Measurements from ENCODE around the gene EGLN2.
A peak's percentile ranks its signal among the peaks of the same experiment; 100 is the strongest.

EGLN2 gene

DNA sequence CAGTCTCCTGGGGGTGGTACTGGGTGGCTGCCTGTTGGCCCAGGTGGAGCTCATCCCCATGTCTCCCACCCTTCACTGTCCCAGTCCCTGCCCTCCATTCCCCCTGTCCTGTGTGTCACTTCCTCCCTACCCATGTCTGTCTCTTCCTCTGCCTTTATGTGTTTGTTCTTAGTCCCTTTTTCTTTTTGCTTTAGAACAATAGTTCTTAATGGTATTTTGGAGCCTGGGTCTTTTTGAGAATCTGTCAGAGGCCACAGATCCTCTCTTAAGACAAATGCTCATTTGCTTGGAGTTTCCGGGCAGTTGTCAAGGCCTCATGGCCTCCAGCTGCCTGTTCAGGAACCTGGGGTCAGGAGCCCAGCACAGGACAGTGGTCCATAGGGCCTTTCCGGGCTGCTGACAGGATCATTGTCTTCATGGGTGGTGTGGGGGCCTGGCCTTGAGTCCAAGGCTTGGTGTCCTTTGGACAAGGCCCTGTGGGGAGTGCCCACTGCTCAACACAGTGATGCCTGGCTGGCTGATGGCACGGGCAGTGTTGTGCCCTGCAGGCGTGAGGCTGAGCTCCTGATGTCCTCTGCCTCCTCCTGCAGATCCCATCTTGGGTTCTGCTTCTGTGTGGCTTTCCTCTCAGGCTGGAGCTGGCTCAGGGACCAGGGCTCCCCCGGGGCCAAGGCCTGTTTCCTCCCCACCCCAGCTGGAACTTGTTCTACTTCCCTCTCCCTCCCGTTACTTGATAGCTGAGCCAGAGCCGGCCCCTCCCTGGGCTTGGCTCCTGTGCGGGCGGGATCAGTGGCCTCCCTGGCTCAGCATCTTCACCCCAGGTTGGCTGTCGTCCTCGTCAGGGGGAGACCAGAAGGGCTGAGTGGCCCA is 3.5 kb downstream of the EGLN2 start (continued):
- TF ChIP-seq PRDM10 (tag by site-specific recombination; IDR thresholded peaks at IDR 0.05) (peak; percentile 95), ZSCAN30 (tag by site-specific recombination; IDR thresholded peaks at IDR 0.05) (no peak), ZNF488 (tag by site-specific recombination; IDR thresholded peaks at IDR 0.05) (no peak), PATZ1 (tag by site-specific recombination; IDR thresholded peaks at IDR 0.05) (peak; percentile 43), ZNF48 (tag by site-specific recombination; IDR thresholded peaks at IDR 0.05) (no peak), GLIS2 (tag by site-specific recombination; IDR thresholded peaks at IDR 0.05) (peak; percentile 60), ZNF600 (tag by site-specific recombination; IDR thresholded peaks at IDR 0.05) (peak; percentile 94), ZNF10 (tag by site-specific recombination; IDR thresholded peaks at IDR 0.05) (no peak), KLF17 (tag by site-specific recombination; IDR thresholded peaks at IDR 0.05) (peak; percentile 81), ZNF211 (tag by site-specific recombination; IDR thresholded peaks at IDR 0.05; ENCODE audit: low read depth) (no peak)

- POLR2A ChIA-PET = interaction anchor here (0.7 to 8.6 kb wide), 3 partner anchors 25 to 53 kb away, joined by 3 to 86 read pairs (median 56); partner anchors contain the start of genes ACTMAP, RAB4B and SNRPA
- Histone ChIP-seq H3K4me3 (ENCODE audit: low read depth, low read length) (no peak overlapping the region), H3K27ac (ENCODE audit: extremely low read depth, low read depth, low read length) (peak overlapping the region; percentile 67), H3K36me3 (ENCODE audit: control insufficient read depth in 2 of 2, insufficient read depth in 1 of 2, low read length in 2 of 2) (peaks cover 49 to 66% of the 10 kb centered on the region in 2 experiments), H3K4me1 (ENCODE audit: control insufficient read depth, insufficient read depth, low read length) (peaks cover 77% of the 10 kb centered on the region), H3K9me3 (ENCODE audit: control insufficient read depth, insufficient read depth, low read depth, low read length) (no peaks in the 10 kb centered on the region)
- CTCF ChIA-PET = interaction anchor here (0.7 to 5.6 kb wide), 2 partner anchors 141 to 147 kb away, joined by 3 to 74 read pairs; no protein-coding TSS in a partner anchor
- peak; percentile 25; the same call in 1 of the 2 replicates for TF ChIP-seq PRDM1 (tag by site-specific recombination; IDR thresholded peaks at IDR 0.05)
- 0 out of 2 replicates have a peak, but pooled peaks have one; percentile 29 for TF ChIP-seq ZFHX2 (tag by site-specific recombination; conservative IDR thresholded peaks at IDR 0.05)
- no peak for TF ChIP-seq ZNF302 (tag by site-specific recombination; IDR thresholded peaks at IDR 0.05; ENCODE audit: low read depth)
- 0 out of 2 replicates have a peak, but pooled peaks have one; percentile 25 for TF ChIP-seq KLF9 (tag by site-specific recombination; IDR thresholded peaks at IDR 0.05; ENCODE audit: low read depth)
- TF ChIP-seq ZBTB10 (tag by site-specific recombination; IDR thresholded peaks at IDR 0.05) = 0 out of 2 replicates have a peak, but pooled peaks have one; percentile 13
- TF ChIP-seq ZNF341 (tag by site-specific recombination; IDR thresholded peaks at IDR 0.05; ENCODE audit: low read depth) = 0 out of 2 replicates have a peak, but pooled peaks have one; percentile 6
- peak; percentile 55; the same call in 1 of the 2 replicates for TF ChIP-seq ZNF10 (tag by site-specific recombination; IDR thresholded peaks at IDR 0.05)
- no peak for TF ChIP-seq ZNF2 (tag by site-specific recombination; IDR thresholded peaks at IDR 0.05)
- TF ChIP-seq ZFP69B (tag by site-specific recombination; IDR thresholded peaks at IDR 0.05) = peak; percentile 78
- TF ChIP-seq, protein P1, sequence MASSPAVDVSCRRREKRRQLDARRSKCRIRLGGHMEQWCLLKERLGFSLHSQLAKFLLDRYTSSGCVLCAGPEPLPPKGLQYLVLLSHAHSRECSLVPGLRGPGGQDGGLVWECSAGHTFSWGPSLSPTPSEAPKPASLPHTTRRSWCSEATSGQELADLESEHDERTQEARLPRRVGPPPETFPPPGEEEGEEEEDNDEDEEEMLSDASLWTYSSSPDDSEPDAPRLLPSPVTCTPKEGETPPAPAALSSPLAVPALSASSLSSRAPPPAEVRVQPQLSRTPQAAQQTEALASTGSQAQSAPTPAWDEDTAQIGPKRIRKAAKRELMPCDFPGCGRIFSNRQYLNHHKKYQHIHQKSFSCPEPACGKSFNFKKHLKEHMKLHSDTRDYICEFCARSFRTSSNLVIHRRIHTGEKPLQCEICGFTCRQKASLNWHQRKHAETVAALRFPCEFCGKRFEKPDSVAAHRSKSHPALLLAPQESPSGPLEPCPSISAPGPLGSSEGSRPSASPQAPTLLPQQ (tag by site-specific recombination; IDR thresholded peaks at IDR 0.05) = peak; percentile 93
- no peak for TF ChIP-seq ZNF404 (tag by site-specific recombination; IDR thresholded peaks at IDR 0.05)
Measured at GRCh38 chr19:40803170-40803856, 4.3 kb downstream of the EGLN2 start.
